Measurements from ENCODE around the gene PRPF40B. TPM values are rescaled to one million over a fixed set of nuclear protein-coding genes. Genes with fewer than 3 reads are reported as not detected.

The PRPF40B gene
- total RNA-seq, 4 donors from 2014 or later, result 15.6 to 22.2 (median 17.5) TPM

GRCh38 chr12:49618576-49618975 is 4.8 kb upstream of the PRPF40B start:
- WGBS, 2 donors, result 83 to 97% methylated on average over 1 of the region's 1 CpG
- no peak overlapping the region for H3K4me3 ChIP-seq (ENCODE audit: low read depth, poor library complexity, severe bottlenecking)
- intact Hi-C loops (cut with DNase I; ENCODE audit: low total_unique reads), result no loop called here

GRCh38 chr12:49619286-49619685 is 4.1 kb upstream of the PRPF40B start:
- intact Hi-C loops (cut with DNase I; ENCODE audit: low total_unique reads), result no loop called here
- TF ChIP-seq CTCF (IDR thresholded peaks at IDR 0.05), result no peak
- TF ChIP-seq POLR2A (IDR thresholded peaks at IDR 0.05), result no peak
- 54 to 66% methylated on average over 3 of the region's 3 CpGs for WGBS, 2 donors
- no peak for DNase-seq (ENCODE audit: low spot score in 2 of 2)
- no peak overlapping the region for H3K4me3 ChIP-seq (ENCODE audit: low read depth, poor library complexity, severe bottlenecking)

More at GRCh38 chr12:49618576-49618975, 4.8 kb upstream of the PRPF40B start:
- no peak for DNase-seq (ENCODE audit: low spot score in 2 of 2)
- no peak for TF ChIP-seq POLR2A (IDR thresholded peaks at IDR 0.05)
- no peak for TF ChIP-seq CTCF (IDR thresholded peaks at IDR 0.05)

GRCh38 chr12:49621651-49622500 is 1.5 kb upstream of the PRPF40B start:
- H3K4me3 ChIP-seq (ENCODE audit: low read depth, poor library complexity, severe bottlenecking), result no peak overlapping the region
- TF ChIP-seq CTCF (IDR thresholded peaks at IDR 0.05), result no peak
- DNase-seq (ENCODE audit: low spot score in 2 of 2), result peak in 1 of 2 donors; percentile 82
- WGBS, 2 donors, result 6 to 7% methylated on average over 33 of the region's 33 CpGs
- intact Hi-C loops (cut with DNase I; ENCODE audit: low total_unique reads), result no loop called here

- H3K4me3 ChIP-seq (ENCODE audit: low read depth, poor library complexity, severe bottlenecking), result peak overlapping the region; percentile 24
- DNase-seq (ENCODE audit: low spot score in 2 of 2), result peak in 1 of 2 donors; percentile 87
- WGBS, 2 donors, result 1% methylated on average over 22 of the region's 22 CpGs
- intact Hi-C loops (cut with DNase I; ENCODE audit: low total_unique reads), result no loop called here
- TF ChIP-seq CTCF (IDR thresholded peaks at IDR 0.05) (no peak), POLR2A (IDR thresholded peaks at IDR 0.05) (no peak)
Observed at GRCh38 chr12:49622501-49623141, 740 bp upstream of the PRPF40B start.

GRCh38 chr12:49624921-49625577 is 1.7 kb downstream of the PRPF40B start:
- H3K4me3 ChIP-seq (ENCODE audit: low read depth, poor library complexity, severe bottlenecking), result no peak overlapping the region
- TF ChIP-seq POLR2A (IDR thresholded peaks at IDR 0.05) (no peak), CTCF (IDR thresholded peaks at IDR 0.05) (no peak)
- WGBS, 2 donors, result 38 to 40% methylated on average over 4 of the region's 4 CpGs
- intact Hi-C loops (cut with DNase I; ENCODE audit: low total_unique reads), result no loop called here
- DNase-seq (ENCODE audit: low spot score in 2 of 2), result peak in 1 of 2 donors; percentile 70

Measured in lower leg skin (tissue), 4 donors.